ENCODE results near the gene ERBB2. TPM values are rescaled to one million over a fixed set of nuclear protein-coding genes. Genes with fewer than 3 reads are reported as not detected.

Gene ERBB2
- total and polyA plus RNA-seq, 2 of the 13 experiments (the other 11 are each of a cell fraction or from before 2014, with no cell fraction given), result 57.7 to 64.1 TPM

GRCh38 chr17:39738983-39739884 lies 39.4 kb downstream of the ERBB2 start (continued):
- no peak for TF ChIP-seq PREB (CRISPR knock-in tag; IDR thresholded peaks at IDR 0.05)
- no peak for TF ChIP-seq SP1 (IDR thresholded peaks at IDR 0.05)
- TF ChIP-seq SP1 (CRISPR knock-in tag; IDR thresholded peaks at IDR 0.05), result no peak; the same call in 1 of the 2 replicates
- TF ChIP-seq, protein P1, sequence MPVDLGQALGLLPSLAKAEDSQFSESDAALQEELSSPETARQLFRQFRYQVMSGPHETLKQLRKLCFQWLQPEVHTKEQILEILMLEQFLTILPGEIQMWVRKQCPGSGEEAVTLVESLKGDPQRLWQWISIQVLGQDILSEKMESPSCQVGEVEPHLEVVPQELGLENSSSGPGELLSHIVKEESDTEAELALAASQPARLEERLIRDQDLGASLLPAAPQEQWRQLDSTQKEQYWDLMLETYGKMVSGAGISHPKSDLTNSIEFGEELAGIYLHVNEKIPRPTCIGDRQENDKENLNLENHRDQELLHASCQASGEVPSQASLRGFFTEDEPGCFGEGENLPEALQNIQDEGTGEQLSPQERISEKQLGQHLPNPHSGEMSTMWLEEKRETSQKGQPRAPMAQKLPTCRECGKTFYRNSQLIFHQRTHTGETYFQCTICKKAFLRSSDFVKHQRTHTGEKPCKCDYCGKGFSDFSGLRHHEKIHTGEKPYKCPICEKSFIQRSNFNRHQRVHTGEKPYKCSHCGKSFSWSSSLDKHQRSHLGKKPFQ (CRISPR knock-in tag; IDR thresholded peaks at IDR 0.05; ENCODE audit: insufficient replicate concordance), result no peak
- no peak for TF ChIP-seq GTF2F1 (IDR thresholded peaks at IDR 0.05; ENCODE audit: low read length)
- TF ChIP-seq HNRNPL (IDR thresholded peaks at IDR 0.05; ENCODE audit: low read depth, low read length), result peak; percentile 71; the same call in 1 of the 2 replicates
- TF ChIP-seq ZNF207 (IDR thresholded peaks at IDR 0.05; ENCODE audit: borderline replicate concordance), result no peak
- no peak for TF ChIP-seq ZBTB44 (CRISPR knock-in tag; IDR thresholded peaks at IDR 0.05)
- peak; percentile 67 for TF ChIP-seq ISL2 (CRISPR knock-in tag; IDR thresholded peaks at IDR 0.05)
- TF ChIP-seq ZNF460 (CRISPR knock-in tag; IDR thresholded peaks at IDR 0.05; ENCODE audit: borderline replicate concordance), result peak; percentile 60; the same call in 1 of the 2 replicates
- peak; percentile 94 for TF ChIP-seq KLF9 (CRISPR knock-in tag; IDR thresholded peaks at IDR 0.05; ENCODE audit: low read depth)
- TF ChIP-seq SNAI1 (CRISPR knock-in tag; IDR thresholded peaks at IDR 0.05; ENCODE audit: borderline replicate concordance), result peak; percentile 76; the same call in 1 of the 2 replicates
- peak; percentile 95; the same call in 1 of the 2 replicates for TF ChIP-seq ZNF879 (CRISPR knock-in tag; IDR thresholded peaks at IDR 0.05)
- TF ChIP-seq SMAD3 (CRISPR knock-in tag; IDR thresholded peaks at IDR 0.05), result no peak
- TF ChIP-seq NFIB (CRISPR knock-in tag; IDR thresholded peaks at IDR 0.05; ENCODE audit: borderline replicate concordance), result no peak
- TF ChIP-seq, protein P2, sequence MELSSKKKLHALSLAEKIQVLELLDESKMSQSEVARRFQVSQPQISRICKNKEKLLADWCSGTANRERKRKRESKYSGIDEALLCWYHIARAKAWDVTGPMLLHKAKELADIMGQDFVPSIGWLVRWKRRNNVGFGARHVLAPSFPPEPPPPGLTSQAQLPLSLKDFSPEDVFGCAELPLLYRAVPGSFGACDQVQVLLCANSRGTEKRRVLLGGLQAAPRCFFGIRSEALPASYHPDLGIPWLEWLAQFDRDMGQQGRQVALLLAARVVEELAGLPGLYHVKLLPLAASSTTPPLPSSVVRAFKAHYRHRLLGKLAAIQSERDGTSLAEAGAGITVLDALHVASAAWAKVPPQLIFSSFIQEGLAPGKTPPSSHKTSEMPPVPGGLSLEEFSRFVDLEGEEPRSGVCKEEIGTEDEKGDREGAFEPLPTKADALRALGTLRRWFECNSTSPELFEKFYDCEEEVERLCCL (CRISPR knock-in tag; IDR thresholded peaks at IDR 0.05; ENCODE audit: borderline replicate concordance), result no peak; the same call in 1 of the 2 replicates
- TF ChIP-seq MXD4 (CRISPR knock-in tag; IDR thresholded peaks at IDR 0.05), result peak; percentile 85; the same call in 1 of the 2 replicates
- TF ChIP-seq, protein P3, sequence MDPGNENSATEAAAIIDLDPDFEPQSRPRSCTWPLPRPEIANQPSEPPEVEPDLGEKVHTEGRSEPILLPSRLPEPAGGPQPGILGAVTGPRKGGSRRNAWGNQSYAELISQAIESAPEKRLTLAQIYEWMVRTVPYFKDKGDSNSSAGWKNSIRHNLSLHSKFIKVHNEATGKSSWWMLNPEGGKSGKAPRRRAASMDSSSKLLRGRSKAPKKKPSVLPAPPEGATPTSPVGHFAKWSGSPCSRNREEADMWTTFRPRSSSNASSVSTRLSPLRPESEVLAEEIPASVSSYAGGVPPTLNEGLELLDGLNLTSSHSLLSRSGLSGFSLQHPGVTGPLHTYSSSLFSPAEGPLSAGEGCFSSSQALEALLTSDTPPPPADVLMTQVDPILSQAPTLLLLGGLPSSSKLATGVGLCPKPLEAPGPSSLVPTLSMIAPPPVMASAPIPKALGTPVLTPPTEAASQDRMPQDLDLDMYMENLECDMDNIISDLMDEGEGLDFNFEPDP (CRISPR knock-in tag; conservative IDR thresholded peaks at IDR 0.05), result no peak
- peak; percentile 77; the same call in 1 of the 2 replicates for TF ChIP-seq ZNF614 (CRISPR knock-in tag; IDR thresholded peaks at IDR 0.05; ENCODE audit: borderline replicate concordance)
- no peak for TF ChIP-seq CENPX (CRISPR knock-in tag; IDR thresholded peaks at IDR 0.05)
- TF ChIP-seq ZNF224 (CRISPR knock-in tag; IDR thresholded peaks at IDR 0.05), result no peak
- TF ChIP-seq HOXA7 (CRISPR knock-in tag; IDR thresholded peaks at IDR 0.05), result no peak
- TF ChIP-seq NFE2L2 (IDR thresholded peaks at IDR 0.05; ENCODE audit: low read length), result no peak
- TF ChIP-seq MIER2 (CRISPR knock-in tag; IDR thresholded peaks at IDR 0.05), result no peak
